ENCODE results near the gene CA10. TPM values are rescaled to one million over a fixed set of nuclear protein-coding genes. Genes with fewer than 3 reads are reported as not detected.

The CA10 gene
- total and polyA plus RNA-seq, 9 of the 15 experiments (the other 6 are each of a cell fraction or from before 2014, with no cell fraction given) = not detected

- Histone ChIP-seq H4K20me1 (replicated peaks; ENCODE audit: control insufficient read depth, insufficient read depth, low read length) (no peaks in the 10 kb centered on the region), H3K4me1 (replicated peaks in 1 of 2; ENCODE audit: control insufficient read depth in 2 of 2, insufficient read depth in 2 of 2, low read length in 2 of 2) (no peaks in the 10 kb centered on the region), H3K36me3 (ENCODE audit: control insufficient read depth, insufficient read depth, low read length) (no peaks in the 10 kb centered on the region), H3K9ac (ENCODE audit: insufficient read depth in 1 of 2, low read depth in 2 of 2, low read length in 2 of 2) (no peak overlapping the region), H3K9me3 (replicated peaks; ENCODE audit: control insufficient read depth, insufficient read depth, low read depth, low read length) (no peaks in the 10 kb centered on the region), H3K4me2 (ENCODE audit: insufficient read depth, low read length) (no peak overlapping the region), H2AFZ (ENCODE audit: low read depth, low read length) (no peak overlapping the region), H3K27me3 (ENCODE audit: control insufficient read depth in 2 of 2, insufficient read depth in 2 of 2, low read length in 2 of 2) (no peaks in the 10 kb centered on the region), H3K79me2 (ENCODE audit: control insufficient read depth, insufficient read depth, low read length) (no peaks in the 10 kb centered on the region), H3K27ac (ENCODE audit: extremely low read depth, low read depth, low read length) (no peak overlapping the region), H3K4me3 (no peak overlapping the region), H3K9me1 (ENCODE audit: control insufficient read depth, insufficient read depth, low read length) (no peaks in the 10 kb centered on the region)
- no TSS peak for BruUV-seq (replicated peaks)
- FAIRE-seq (no peak), ATAC-seq (no peak), DNase-seq (ENCODE audit: extremely low read depth in 1 of 4, low spot score in 3 of 4) (no peak)
- ChIA-PET POLR2A (no interaction called here), CTCF (ENCODE audit: low intra/inter-chr PET ratio) (no interaction called here)
- in situ Hi-C loops (cut with MboI) (no loop called here), intact Hi-C loops (cut with micrococcal nuclease) (no loop called here)
- 5% methylated on average over 54 of the region's 68 CpGs for WGBS (ENCODE audit: insufficient coverage, low coverage, missing lambda C conversion rate)
- TF ChIP-seq ZNF217 (CRISPR knock-in tag; IDR thresholded peaks at IDR 0.05) (no peak), POLR2AphosphoS2 (IDR thresholded peaks at IDR 0.05; ENCODE audit: low read length) (no peak)
Measured at GRCh38 chr17:52157603-52158449, 688 bp downstream of the CA10 start.

- Histone ChIP-seq H3K79me2 (ENCODE audit: control insufficient read depth, insufficient read depth, low read length) (no peaks in the 10 kb centered on the region), H3K9me1 (ENCODE audit: control insufficient read depth, insufficient read depth, low read length) (no peaks in the 10 kb centered on the region), H3K4me3 (no peak overlapping the region), H4K20me1 (replicated peaks; ENCODE audit: control insufficient read depth, insufficient read depth, low read length) (no peaks in the 10 kb centered on the region), H3K4me2 (ENCODE audit: insufficient read depth, low read length) (no peak overlapping the region), H3K4me1 (replicated peaks in 1 of 2; ENCODE audit: control insufficient read depth in 2 of 2, insufficient read depth in 2 of 2, low read length in 2 of 2) (no peaks in the 10 kb centered on the region), H3K27me3 (ENCODE audit: control insufficient read depth in 2 of 2, insufficient read depth in 2 of 2, low read length in 2 of 2) (no peaks in the 10 kb centered on the region), H3K27ac (ENCODE audit: extremely low read depth, low read depth, low read length) (no peak overlapping the region), H2AFZ (ENCODE audit: low read depth, low read length) (no peak overlapping the region), H3K9ac (ENCODE audit: insufficient read depth in 1 of 2, low read depth in 2 of 2, low read length in 2 of 2) (no peak overlapping the region), H3K9me3 (replicated peaks; ENCODE audit: control insufficient read depth, insufficient read depth, low read depth, low read length) (no peaks in the 10 kb centered on the region), H3K36me3 (ENCODE audit: control insufficient read depth, insufficient read depth, low read length) (no peaks in the 10 kb centered on the region)
- in situ Hi-C loops (cut with MboI) (no loop called here), intact Hi-C loops (cut with micrococcal nuclease) (no loop called here)
- WGBS (ENCODE audit: insufficient coverage, low coverage, missing lambda C conversion rate) = 0% methylated on average over 13 of the region's 14 CpGs
- FAIRE-seq (no peak), ATAC-seq (no peak), DNase-seq (ENCODE audit: extremely low read depth in 1 of 4, low spot score in 3 of 4) (no peak)
- no TSS peak for BruUV-seq (replicated peaks)
- ChIA-PET CTCF (ENCODE audit: low intra/inter-chr PET ratio) (no interaction called here), POLR2A (no interaction called here)
- TF ChIP-seq SRSF9 (IDR thresholded peaks at IDR 0.05; ENCODE audit: borderline replicate concordance, low read depth, low read length) (no peak), ESRRB (CRISPR knock-in tag; IDR thresholded peaks at IDR 0.05; ENCODE audit: borderline replicate concordance) (no peak), ZNF586 (CRISPR knock-in tag; conservative IDR thresholded peaks at IDR 0.05) (no peak), GMEB1 (CRISPR knock-in tag; IDR thresholded peaks at IDR 0.05) (no peak), IRF1 (CRISPR knock-in tag; IDR thresholded peaks at IDR 0.05; ENCODE audit: borderline replicate concordance) (no peak), THRAP3 (IDR thresholded peaks at IDR 0.05; ENCODE audit: borderline replicate concordance) (no peak), ZNF668 (CRISPR knock-in tag; IDR thresholded peaks at IDR 0.05) (no peak), FOXA1 (IDR thresholded peaks at IDR 0.05; ENCODE audit: borderline replicate concordance) (no peak), NR4A1 (CRISPR knock-in tag; IDR thresholded peaks at IDR 0.05) (no peak), NR4A1 (tag; IDR thresholded peaks at IDR 0.05) (no peak)
Measured at GRCh38 chr17:52156576-52157570, 1.6 kb downstream of the CA10 start.

Data from K562 (cell line).